GM18520 (cell line): Measurements from ENCODE around the gene ZFP14.
"Not testable (repeated sequence)": the region's sequence is repeated elsewhere in the genome, so short reads cannot be mapped to it uniquely, and the experiment has no call there.

Experiments
- ATAC-seq: cut with Tn5 transposase; IDR thresholded peaks from one replicate; pipeline ENCODE4 v1.9.1; 2021; ENCODE audit not compliant: unreplicated experiment

The ZFP14 gene

DNA sequence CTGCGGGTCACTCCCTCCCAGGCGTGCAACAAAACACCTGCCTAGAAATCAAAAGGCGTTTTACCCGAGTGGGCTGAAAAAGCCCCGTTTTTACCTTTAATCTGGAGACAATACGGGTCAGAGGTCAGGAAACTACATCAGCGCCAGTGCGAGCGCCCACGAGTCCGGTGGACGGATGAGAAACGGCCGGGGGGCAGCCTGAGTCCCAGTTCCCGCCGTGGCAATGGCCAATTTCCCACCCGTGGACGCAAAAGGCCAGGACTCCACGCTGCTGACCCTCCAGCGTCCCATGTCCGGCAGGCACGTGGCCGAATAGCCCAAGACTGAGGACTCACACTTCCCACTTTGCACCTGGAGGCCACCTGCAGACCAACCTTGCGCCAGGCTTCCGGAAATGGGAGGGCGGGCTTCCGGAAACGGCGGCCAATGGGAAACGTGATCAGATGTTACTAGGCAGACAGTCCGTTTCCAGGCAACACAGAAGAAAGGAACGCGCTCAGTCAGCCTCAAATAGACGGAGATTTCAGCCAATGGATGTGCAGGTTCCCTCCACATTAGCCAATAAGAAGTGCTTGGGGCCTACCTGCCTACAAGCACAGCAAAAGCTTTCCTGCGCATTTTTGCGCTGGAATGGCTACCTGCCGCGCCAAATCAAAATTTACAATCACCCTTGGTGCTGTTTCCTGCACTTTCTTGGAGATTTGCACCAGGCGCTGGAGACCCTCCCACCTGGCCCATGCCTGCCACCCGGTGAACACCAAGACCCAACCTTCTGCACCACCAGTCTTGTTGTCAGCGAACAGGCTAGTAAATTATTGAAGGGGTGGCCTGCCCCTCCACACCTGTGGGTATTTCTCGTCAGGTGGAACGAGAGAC, 47.4 kb downstream of the ZFP14 start:
- ATAC-seq = no peak

DNA sequence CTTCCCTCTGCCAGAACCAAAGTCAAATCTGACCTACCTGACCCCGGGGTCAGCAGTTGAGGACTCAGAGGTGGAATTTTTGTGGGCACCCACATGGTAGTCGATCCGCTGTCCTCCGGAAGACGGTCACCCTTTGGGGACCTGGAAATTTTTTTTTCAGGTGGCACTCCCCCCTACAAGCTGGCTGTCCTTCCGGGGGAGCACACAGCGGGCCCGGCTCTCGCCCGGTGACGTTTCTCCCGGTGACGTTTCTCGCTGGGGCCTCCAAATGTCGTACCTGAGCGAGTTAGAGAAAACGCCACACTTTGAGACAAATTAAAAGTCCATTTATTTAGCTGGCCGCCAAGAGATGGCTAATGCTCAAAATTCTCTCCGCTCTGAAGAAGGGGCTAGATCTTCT, 48.8 kb downstream of the ZFP14 start:
- no peak for ATAC-seq

DNA sequence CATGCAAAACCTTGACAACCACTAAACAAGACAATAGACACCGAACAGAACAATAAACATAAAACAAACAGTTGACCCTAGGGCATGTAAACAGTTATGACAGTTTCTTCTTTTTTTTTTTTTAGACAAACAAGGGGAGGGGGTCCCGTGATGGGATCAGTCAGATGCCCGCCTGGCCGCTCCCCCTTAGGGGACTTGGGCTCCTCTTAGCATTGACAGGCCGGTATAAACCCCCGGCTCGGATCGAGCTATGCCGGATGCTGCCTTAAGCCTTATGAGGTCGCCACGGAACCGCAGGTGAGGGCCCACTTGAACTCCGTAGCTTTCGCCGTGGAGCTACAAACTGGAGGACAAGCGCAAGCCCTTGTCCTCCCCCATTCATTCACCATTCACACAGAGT, 49.5 kb downstream of the ZFP14 start:
- ATAC-seq = not testable (repeated sequence)

DNA sequence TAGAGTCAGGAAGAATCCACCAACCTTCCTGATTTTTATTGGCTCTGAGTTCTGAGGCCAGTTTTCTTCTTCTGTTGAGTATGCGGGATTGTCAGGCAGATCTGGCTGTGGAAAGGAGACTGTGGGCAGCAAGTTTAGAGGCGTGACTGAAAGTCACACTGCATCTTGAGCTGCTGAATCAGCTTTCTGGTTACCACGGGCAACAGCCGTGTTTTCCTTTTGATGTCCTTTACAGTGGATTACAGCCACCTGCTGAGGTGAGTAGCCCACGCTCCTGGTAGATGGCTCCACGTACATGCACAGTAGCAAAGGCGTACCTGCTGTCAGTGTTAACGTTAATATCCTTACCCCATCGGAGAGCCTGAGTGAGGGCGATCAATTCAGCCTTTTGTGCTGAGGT, 52.4 kb downstream of the ZFP14 start:
- not testable (repeated sequence) for ATAC-seq

DNA sequence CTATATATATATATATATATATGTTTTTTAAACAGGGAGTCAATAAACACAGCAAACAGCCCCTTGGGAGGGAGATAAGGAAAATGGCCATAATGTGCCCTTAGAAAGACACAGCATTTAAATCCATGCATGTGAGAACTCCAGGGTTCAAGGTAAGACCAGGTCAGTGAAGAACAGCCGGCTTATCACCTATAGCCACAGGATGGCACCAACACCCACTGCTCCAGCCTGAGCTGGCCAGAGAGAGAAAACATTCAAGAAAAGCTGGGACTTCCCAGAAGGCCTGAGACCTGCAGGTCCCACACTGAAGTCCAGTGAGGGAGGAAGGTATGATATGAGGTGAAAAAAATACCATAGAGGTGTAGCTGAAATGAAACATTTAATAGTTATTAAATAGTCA, 63.8 kb downstream of the ZFP14 start:
- ATAC-seq = not testable (repeated sequence)

DNA sequence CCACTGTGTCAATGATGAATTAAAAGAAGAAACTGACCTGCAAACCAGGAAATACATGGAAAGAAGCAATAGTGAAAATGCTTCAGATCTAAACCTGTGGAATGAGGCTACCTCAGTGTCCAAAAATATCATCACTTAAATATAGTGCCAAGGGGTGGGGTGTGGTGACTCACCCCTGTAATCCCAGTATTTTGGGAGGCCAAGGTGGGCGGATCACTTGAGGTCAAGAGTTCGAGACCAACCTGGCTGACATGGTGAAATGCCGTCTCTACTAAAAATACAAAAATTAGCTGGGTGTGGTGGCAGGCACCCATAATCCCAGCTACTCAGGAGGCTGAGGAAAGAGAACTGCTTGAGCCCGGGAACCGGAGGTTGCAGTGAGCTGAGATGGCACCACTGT, 64.9 kb downstream of the ZFP14 start:
- not testable (repeated sequence) for ATAC-seq

DNA sequence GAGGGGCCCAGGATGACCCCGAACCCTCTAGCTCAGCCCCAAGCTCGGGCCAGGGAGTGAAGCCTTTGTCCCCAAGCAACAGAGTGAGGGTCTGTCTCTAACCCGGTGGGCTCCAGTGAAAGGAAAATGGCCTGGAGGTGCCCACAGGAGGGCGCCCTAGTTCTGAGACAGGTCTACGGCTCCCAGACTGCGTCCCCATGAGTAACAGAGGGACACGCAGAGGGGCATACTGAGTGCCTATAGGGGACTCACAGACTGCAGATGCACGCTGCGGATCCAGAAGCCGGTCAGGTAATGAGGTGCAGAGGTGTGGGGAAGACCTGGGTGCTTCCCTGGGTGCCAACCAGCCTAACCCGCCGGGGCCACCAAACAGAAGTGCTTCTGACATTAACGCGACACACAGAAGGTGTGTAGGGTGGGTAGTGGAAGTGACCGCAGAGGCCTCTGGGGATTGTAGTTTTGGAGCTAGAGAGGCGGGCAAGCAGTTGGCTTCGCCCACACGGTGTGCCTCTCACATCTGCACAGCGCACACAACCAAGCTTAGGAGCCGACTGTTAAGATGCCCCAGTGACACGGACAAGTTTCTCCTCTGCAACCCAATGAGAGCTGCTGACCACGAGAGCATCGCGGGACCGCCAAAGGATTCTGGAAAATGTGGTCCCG, 67.8 kb downstream of the ZFP14 start:
- ATAC-seq = not testable (repeated sequence)

DNA sequence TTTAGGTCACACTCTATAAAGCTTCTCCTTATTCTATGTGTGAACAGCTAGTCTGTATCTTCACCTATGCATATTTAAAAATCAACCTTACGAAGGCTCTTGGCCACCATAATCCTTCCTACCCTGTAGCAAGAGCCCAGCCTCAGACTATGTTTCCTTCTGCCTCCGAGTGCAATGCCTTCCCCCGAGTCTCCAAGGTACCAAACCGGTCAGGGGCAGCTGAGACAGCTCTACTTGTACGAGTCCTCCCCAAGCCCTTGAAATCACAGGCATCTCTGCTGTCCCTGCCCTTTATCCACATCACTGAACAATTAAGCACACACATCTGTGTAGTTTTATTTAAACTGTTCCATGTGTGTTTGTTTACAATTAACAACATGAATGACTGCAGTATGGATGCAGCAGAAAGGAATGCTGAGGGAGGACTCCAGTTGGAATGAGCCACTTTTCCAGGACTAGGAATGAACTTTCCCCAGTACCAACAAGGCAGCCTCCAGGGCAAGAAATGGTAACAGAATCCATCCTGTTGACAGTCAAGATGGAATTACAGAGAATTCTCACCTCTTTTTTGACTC, 68.5 kb downstream of the ZFP14 start:
- ATAC-seq = not testable (repeated sequence)

DNA sequence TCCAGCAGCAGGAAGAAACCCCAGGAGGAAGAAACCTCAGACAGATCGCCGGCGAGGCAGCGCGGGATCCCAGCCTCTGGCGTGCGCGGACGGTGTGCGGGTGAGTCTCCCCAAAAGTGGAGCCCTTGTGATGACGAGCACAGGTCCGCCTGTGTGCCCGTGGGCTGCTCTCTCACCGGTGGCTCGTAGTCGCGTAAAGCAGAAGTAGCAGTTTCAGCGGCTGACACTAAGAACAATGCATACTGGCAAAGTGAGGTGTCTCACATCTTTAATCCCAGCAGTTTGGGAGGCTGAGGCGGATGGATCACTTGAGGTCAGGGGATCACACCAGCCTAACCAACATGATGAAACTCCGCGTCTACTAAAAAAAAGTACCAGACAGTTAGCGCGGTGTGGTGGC, 69.2 kb downstream of the ZFP14 start:
- not testable (repeated sequence) for ATAC-seq

DNA sequence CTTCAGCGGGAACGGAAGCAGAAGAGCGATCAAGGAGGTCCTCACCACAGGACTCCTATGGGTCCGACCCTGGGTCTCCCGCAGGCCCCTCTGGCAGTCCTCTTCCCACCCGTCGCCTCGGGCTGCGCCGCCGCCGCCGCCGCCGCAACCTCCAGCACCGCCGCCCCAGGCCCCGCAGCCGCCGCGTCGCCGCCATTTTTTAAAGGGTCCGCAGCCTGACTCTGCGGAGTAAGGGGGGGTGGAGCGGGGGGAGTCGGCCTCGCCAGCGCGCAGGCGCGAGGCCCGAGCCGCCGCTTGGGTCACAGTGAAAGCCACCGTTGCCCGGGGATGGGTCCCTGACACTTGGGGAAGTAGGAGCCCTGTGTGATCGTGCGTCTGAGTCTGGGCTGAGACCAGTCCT, 69.7 kb downstream of the ZFP14 start:
- ATAC-seq = not testable (repeated sequence)

DNA sequence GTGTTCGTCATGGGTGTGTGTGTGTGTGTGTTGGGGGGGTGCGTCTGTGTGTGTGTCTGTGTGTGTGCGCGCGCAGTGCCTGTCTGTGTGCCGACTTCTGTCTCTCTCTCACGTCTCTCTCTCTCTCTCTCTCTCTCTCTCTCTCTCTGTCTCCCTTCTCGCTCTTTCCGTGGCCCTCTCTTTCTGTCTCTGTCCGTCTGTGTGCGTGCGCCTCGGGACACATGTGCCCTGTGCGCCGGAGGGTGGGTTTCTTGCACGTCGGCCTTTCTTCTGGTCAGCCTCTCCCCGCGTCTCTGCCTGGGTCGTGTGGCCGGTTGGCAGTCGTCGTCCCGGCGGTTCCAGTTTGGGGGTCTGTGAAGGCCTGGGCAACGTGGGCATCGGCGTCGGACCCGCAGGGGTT, 86.7 kb downstream of the ZFP14 start:
- ATAC-seq = not testable (repeated sequence)
